PC-9 (cell line): ENCODE results near the gene RC3H1. TPM values are rescaled to one million over a fixed set of nuclear protein-coding genes. Genes with fewer than 3 reads are reported as not detected.
"Not testable (repeated sequence)": the region's sequence is repeated elsewhere in the genome, so short reads cannot be mapped to it uniquely, and the experiment has no call there.

Experiments
- BruUV-seq: library from RNA; stranded (reverse); fragments of 400-500 nt; replicated peaks from 2 replicates; lab custom pipeline; 2021; lab: Mats Ljungman, UMichigan
- CTCF ChIA-PET: fragments of 300-600 bp; sonication (Branson Sonifier 250); formaldehyde crosslinking; loops from one replicate; lab custom pipeline; 2022; ENCODE audit warnings: antibody characterized with exemption; lab: Charles Lee
- POLR2A ChIA-PET: fragments of 300-600 bp; sonication (Branson Sonifier 250); formaldehyde crosslinking; loops from one replicate; lab custom pipeline; 2022; ENCODE audit warnings: antibody characterized with exemption; ENCODE audit not compliant: unreplicated experiment; lab: Charles Lee
- DNase-seq, 2 experiments: peaks; one replicate each; pipeline versions ENCODE4 v3.0.0 to v3.0.0-alpha.2; 2015 to 2022; ENCODE audit warnings: mixed read lengths in 1 of 2
- H2AFZ ChIP-seq: fragments of 200-600 bp; sonication (generic); 2 replicates; pipeline ENCODE4 v1.8.1; 2017; ENCODE audit warnings: antibody characterized with exemption
- H3F3A ChIP-seq: fragments of 200-600 bp; sonication (generic); 2 replicates; pipeline ENCODE4 v1.8.1; 2017; ENCODE audit warnings: antibody characterized with exemption, mild to moderate bottlenecking, low read depth; ENCODE audit not compliant: insufficient read depth
- H3K27ac ChIP-seq: fragments of 200-600 bp; sonication (generic); 2 replicates; pipeline ENCODE4 v1.6.1; 2016; ENCODE audit warnings: mixed run types
- H3K27me3 ChIP-seq: fragments of 200-600 bp; sonication (generic); 2 replicates; pipeline ENCODE4 v1.6.1; 2016; ENCODE audit warnings: low read depth, mixed run types; ENCODE audit not compliant: insufficient read depth
- H3K36me3 ChIP-seq: fragments of 200-600 bp; sonication (generic); 2 replicates; pipeline ENCODE4 v1.6.1; 2016; ENCODE audit warnings: low read depth, mixed run types
- H3K4me1 ChIP-seq: fragments of 200-600 bp; sonication (generic); replicated peaks from 2 replicates; pipeline ENCODE4 v1.6.1; 2016; ENCODE audit warnings: mixed run types; ENCODE audit not compliant: insufficient read depth
- H3K4me2 ChIP-seq: fragments of 200-600 bp; sonication (generic); 2 replicates; pipeline ENCODE4 v1.6.1; 2017; ENCODE audit warnings: mixed run types
- H3K4me3 ChIP-seq: fragments of 200-600 bp; sonication (generic); 2 replicates; pipeline ENCODE4 v1.6.1; 2016; ENCODE audit warnings: mixed run types
- H3K79me2 ChIP-seq: fragments of 200-600 bp; sonication (generic); 2 replicates; pipeline ENCODE4 v1.6.1; 2017; ENCODE audit warnings: low read depth, mixed run types
- H3K9me2 ChIP-seq: fragments of 200-600 bp; sonication (generic); 2 replicates; pipeline ENCODE4 v1.8.1; 2017; ENCODE audit warnings: mild to moderate bottlenecking; ENCODE audit not compliant: insufficient read depth
- H3K9me3 ChIP-seq: fragments of 200-600 bp; sonication (generic); 2 replicates; pipeline ENCODE4 v1.8.1; 2016; ENCODE audit warnings: low read depth; ENCODE audit not compliant: insufficient read depth
- H4K20me1 ChIP-seq: fragments of 200-600 bp; sonication (generic); 2 replicates; pipeline ENCODE4 v1.8.1; 2017; ENCODE audit not compliant: insufficient read depth
- CTCF ChIP-seq: fragments of 200-600 bp; sonication (generic); conservative IDR thresholded peaks from 2 replicates; pipeline ENCODE4 v1.6.1; 2017; ENCODE audit warnings: mixed run types, antibody characterized with exemption, mild to moderate bottlenecking, moderate library complexity
- EZH2 ChIP-seq: fragments of 200-600 bp; sonication (generic); IDR thresholded peaks from 2 replicates; pipeline ENCODE4 v1.8.0; 2017; ENCODE audit warnings: antibody characterized with exemption, low read depth
- intact Hi-C: fragments of 100-400 bp; cut with micrococcal nuclease; formaldehyde crosslinking; loops from one replicate; pipeline ENCODE4 v1.10.0; 2022; ENCODE audit not compliant: unreplicated experiment
- total RNA-seq: library from RNA; stranded (reverse); gene quantifications from 2 replicates; pipeline ENCODE4 v1.2.3, GENCODE V29; 2021

The RC3H1 gene
- total RNA-seq, 1 experiment from 2014 or later: 29.5 TPM

- TF ChIP-seq EZH2: no peak
- TF ChIP-seq CTCF: no peak
- Histone ChIP-seq H3K79me2 (no peaks in the 10 kb centered on the region), H3K4me2 (no peak overlapping the region), H3F3A (peaks cover 11% of the 10 kb centered on the region; the same call in 1 of the 2 replicates), H4K20me1 (no peaks in the 10 kb centered on the region; the same call in 1 of the 2 replicates), H3K4me3 (no peak overlapping the region), H2AFZ (no peak overlapping the region), H3K27me3 (no peaks in the 10 kb centered on the region), H3K4me1 (no peaks in the 10 kb centered on the region), H3K9me2 (no peaks in the 10 kb centered on the region), H3K36me3 (no peaks in the 10 kb centered on the region; the same call in 1 of the 2 replicates), H3K9me3 (no peaks in the 10 kb centered on the region), H3K27ac (no peak overlapping the region)
- no peak for DNase-seq
- BruUV-seq: no TSS peak
- ChIA-PET CTCF (no interaction called here), POLR2A (interaction anchor here (0.5 kb wide), 1 partner anchor 76 kb away, joined by 3 read pairs; no protein-coding TSS in a partner anchor)
- intact Hi-C loops: loop anchor here (10.0 kb wide), 1 partner anchor 1190 kb away; no protein-coding TSS in a partner anchor
Measured at GRCh38 chr1:173934440-173934839, 87.7 kb downstream of the RC3H1 start.

- BruUV-seq, H3K27me3 ChIP-seq, H3K27ac ChIP-seq, DNase-seq, H4K20me1 ChIP-seq, H3K4me2 ChIP-seq, H3K9me3 ChIP-seq, H3K36me3 ChIP-seq, H3K4me1 ChIP-seq, H3K79me2 ChIP-seq, POLR2A ChIA-PET, H2AFZ ChIP-seq, H3K9me2 ChIP-seq, H3K4me3 ChIP-seq: not testable (repeated sequence)
- peaks cover 13% of the 10 kb centered on the region; the same call in 1 of the 2 replicates for H3F3A ChIP-seq
- intact Hi-C loops: loop anchor here (10.0 kb wide), 1 partner anchor 1186 kb away; no protein-coding TSS in a partner anchor
- CTCF ChIA-PET: interaction anchor here (0.7 kb wide), 1 partner anchor 262 kb away, joined by 10 read pairs; no protein-coding TSS in a partner anchor
Measured at GRCh38 chr1:173930541-173930940, 91.6 kb downstream of the RC3H1 start.

GRCh38 chr1:173925306-173926242, 96.6 kb downstream of the RC3H1 start:
- BruUV-seq: no TSS peak
- Histone ChIP-seq H3K36me3 (no peaks in the 10 kb centered on the region), H3K9me2 (no peaks in the 10 kb centered on the region), H3K79me2 (no peaks in the 10 kb centered on the region), H3K4me1 (no peaks in the 10 kb centered on the region), H3F3A (peaks cover 5% of the 10 kb centered on the region; the same call in 1 of the 2 replicates), H3K27ac (no peak overlapping the region), H3K4me2 (no peak overlapping the region), H2AFZ (no peak overlapping the region), H3K9me3 (no peaks in the 10 kb centered on the region), H3K4me3 (no peak overlapping the region), H3K27me3 (no peaks in the 10 kb centered on the region), H4K20me1 (no peaks in the 10 kb centered on the region)
- CTCF ChIA-PET: no interaction called here
- intact Hi-C loops: no loop called here
- no peak for TF ChIP-seq EZH2
- no peak for TF ChIP-seq CTCF
- POLR2A ChIA-PET: no interaction called here
- no peak for DNase-seq
